GM12872 (cell line): ENCODE measurements around the gene DCTN2.
A peak's percentile ranks its signal among the peaks of the same experiment; 100 is the strongest.

Experiments
- CTCF ChIP-seq: IDR thresholded peaks from 3 replicates; pipeline ENCODE4 v1.5.1; 2011; ENCODE audit warnings: low read depth, mild to moderate bottlenecking, low read length, moderate library complexity; ENCODE audit not compliant: insufficient read depth

Gene DCTN2

GRCh38 chr12:57496822-57497221 is 50.2 kb downstream of the DCTN2 start:
- TF ChIP-seq CTCF = no peak

GRCh38 chr12:57491393-57492280 is 55.4 kb downstream of the DCTN2 start:
- TF ChIP-seq CTCF = peak; percentile 31; the same call in 1 of the 3 replicates

GRCh38 chr12:57490126-57490525 is 56.9 kb downstream of the DCTN2 start:
- TF ChIP-seq CTCF = no peak

- TF ChIP-seq CTCF = no peak
These were observed 57.8 kb downstream of the DCTN2 start for GRCh38 chr12:57489157-57489641.

- TF ChIP-seq CTCF = no peak
These were observed 58.4 kb downstream of the DCTN2 start for GRCh38 chr12:57488402-57489156.

GRCh38 chr12:57487597-57488401 is 59.2 kb downstream of the DCTN2 start, which contains the start of gene MARS1:
Gene MARS1 (plus strand): TSS chr12:57488068. CDS start chr12:57488091, 23 bp downstream.
- TF ChIP-seq CTCF = peak; percentile 59

- TF ChIP-seq CTCF = no peak
These were observed 59.9 kb downstream of the DCTN2 start for GRCh38 chr12:57487055-57487596.
